ENCODE results near the gene TSC22D1. TPM values are rescaled to one million over a fixed set of nuclear protein-coding genes. Genes with fewer than 3 reads are reported as not detected.

The TSC22D1 gene
- polyA plus RNA-seq, 1 donor (not counting 4 experiments of a cell fraction or from before 2014, with no cell fraction given): 177 TPM

DNA sequence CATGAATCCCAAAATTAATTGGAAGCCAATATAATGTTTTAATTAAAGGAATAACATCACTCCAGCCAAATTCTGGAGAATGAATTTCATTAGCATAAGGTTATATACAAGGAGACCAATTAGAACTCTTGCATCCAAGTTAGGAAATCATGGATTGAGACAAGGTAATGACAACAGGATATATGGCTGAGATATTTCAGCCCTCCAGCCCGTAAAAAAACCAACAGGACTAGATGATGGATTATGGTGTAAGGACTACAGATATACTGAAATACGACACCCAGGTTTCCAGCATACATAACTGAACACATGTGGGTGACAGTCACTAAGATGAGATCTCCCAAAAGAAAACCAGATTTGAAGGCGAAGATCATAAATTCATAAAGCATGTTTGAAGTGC is 56.5 kb downstream of the TSC22D1 start:
- Histone ChIP-seq H3K4me2 (ENCODE audit: control insufficient read depth, extremely low read depth, insufficient read depth, low read depth, low read length) (no peak overlapping the region), H2AFZ (ENCODE audit: control insufficient read depth, low read length) (no peak overlapping the region), H3K79me2 (ENCODE audit: control insufficient read depth, insufficient read depth, low read length) (no peaks in the 10 kb centered on the region), H3K4me3 (ENCODE audit: control insufficient read depth in 2 of 3, extremely low read depth in 1 of 3, insufficient read depth in 2 of 3, low read depth in 1 of 3, low read length in 3 of 3) (no peak overlapping the region), H3K4me1 (ENCODE audit: control insufficient read depth, extremely low read depth, insufficient read depth, low read length) (peaks cover 17% of the 10 kb centered on the region), H3K9ac (ENCODE audit: control insufficient read depth, extremely low read depth, insufficient read depth, low read length) (no peak overlapping the region), H4K20me1 (ENCODE audit: control insufficient read depth, extremely low read depth, insufficient read depth, low read length) (no peaks in the 10 kb centered on the region), H3K27ac (ENCODE audit: control insufficient read depth, insufficient read depth, low read length) (no peak overlapping the region), H3K9me1 (ENCODE audit: control insufficient read depth, extremely low read depth, insufficient read depth, low read length) (no peaks in the 10 kb centered on the region), H3K36me3 (ENCODE audit: control insufficient read depth in 2 of 2, extremely low read depth in 1 of 2, insufficient read depth in 2 of 2, low read length in 2 of 2) (no peaks in the 10 kb centered on the region), H3K9me3 (ENCODE audit: control insufficient read depth, low read depth, low read length) (no peaks in the 10 kb centered on the region), H3K27me3 (ENCODE audit: control insufficient read depth, extremely low read depth, insufficient read depth, low read length) (no peaks in the 10 kb centered on the region)
- TF ChIP-seq CTCF (optimal IDR thresholded peaks at IDR 0.05 in 1 of 3, IDR thresholded peaks at IDR 0.05 in 1 of 3, conservative IDR thresholded peaks at IDR 0.05 in 1 of 3; ENCODE audit: extremely low read depth in 1 of 3, insufficient read depth in 2 of 3, low read length in 3 of 3) (no peak), EZH2 (IDR thresholded peaks at IDR 0.05; ENCODE audit: low read length) (no peak)
- DNase-seq (ENCODE audit: low read depth, low spot score) (no peak), FAIRE-seq (no peak)
- dilution Hi-C loops (cut with MboI; ENCODE audit: extremely low pct_ligation_motif_present, low sequenced_read_pairs): no loop called here

GRCh38 chr13:44516771-44517170 is 59.4 kb downstream of the TSC22D1 start:
- no peaks in the 10 kb centered on the region for H3K27me3 ChIP-seq (ENCODE audit: control insufficient read depth, extremely low read depth, insufficient read depth, low read length)
- FAIRE-seq (peak; percentile 32), DNase-seq (ENCODE audit: low read depth, low spot score) (no peak)
- H2AFZ ChIP-seq (ENCODE audit: control insufficient read depth, low read length): no peak overlapping the region
- no peak overlapping the region for H3K4me3 ChIP-seq (ENCODE audit: control insufficient read depth in 2 of 3, extremely low read depth in 1 of 3, insufficient read depth in 2 of 3, low read depth in 1 of 3, low read length in 3 of 3)
- H3K9me3 ChIP-seq (ENCODE audit: control insufficient read depth, low read depth, low read length): no peaks in the 10 kb centered on the region
- H3K4me1 ChIP-seq (ENCODE audit: control insufficient read depth, extremely low read depth, insufficient read depth, low read length): no peaks in the 10 kb centered on the region
- no peak overlapping the region for H3K4me2 ChIP-seq (ENCODE audit: control insufficient read depth, extremely low read depth, insufficient read depth, low read depth, low read length)
- H3K27ac ChIP-seq (ENCODE audit: control insufficient read depth, insufficient read depth, low read length): no peak overlapping the region
- H3K9ac ChIP-seq (ENCODE audit: control insufficient read depth, extremely low read depth, insufficient read depth, low read length): no peak overlapping the region
- no peaks in the 10 kb centered on the region for H3K79me2 ChIP-seq (ENCODE audit: control insufficient read depth, insufficient read depth, low read length)
- dilution Hi-C loops (cut with MboI; ENCODE audit: extremely low pct_ligation_motif_present, low sequenced_read_pairs): no loop called here
- no peaks in the 10 kb centered on the region for H3K9me1 ChIP-seq (ENCODE audit: control insufficient read depth, extremely low read depth, insufficient read depth, low read length)
- TF ChIP-seq EZH2 (IDR thresholded peaks at IDR 0.05; ENCODE audit: low read length) (no peak), CTCF (optimal IDR thresholded peaks at IDR 0.05 in 1 of 3, IDR thresholded peaks at IDR 0.05 in 1 of 3, conservative IDR thresholded peaks at IDR 0.05 in 1 of 3; ENCODE audit: extremely low read depth in 1 of 3, insufficient read depth in 2 of 3, low read length in 3 of 3) (no peak)
- H3K36me3 ChIP-seq (ENCODE audit: control insufficient read depth in 2 of 2, extremely low read depth in 1 of 2, insufficient read depth in 2 of 2, low read length in 2 of 2): no peaks in the 10 kb centered on the region
- H4K20me1 ChIP-seq (ENCODE audit: control insufficient read depth, extremely low read depth, insufficient read depth, low read length): no peaks in the 10 kb centered on the region

All from keratinocyte (primary cell).